Measurements from ENCODE around the gene TBC1D5.
"Not testable (repeated sequence)": the region's sequence is repeated elsewhere in the genome, so short reads cannot be mapped to it uniquely, and the experiment has no call there.

The TBC1D5 gene

DNA sequence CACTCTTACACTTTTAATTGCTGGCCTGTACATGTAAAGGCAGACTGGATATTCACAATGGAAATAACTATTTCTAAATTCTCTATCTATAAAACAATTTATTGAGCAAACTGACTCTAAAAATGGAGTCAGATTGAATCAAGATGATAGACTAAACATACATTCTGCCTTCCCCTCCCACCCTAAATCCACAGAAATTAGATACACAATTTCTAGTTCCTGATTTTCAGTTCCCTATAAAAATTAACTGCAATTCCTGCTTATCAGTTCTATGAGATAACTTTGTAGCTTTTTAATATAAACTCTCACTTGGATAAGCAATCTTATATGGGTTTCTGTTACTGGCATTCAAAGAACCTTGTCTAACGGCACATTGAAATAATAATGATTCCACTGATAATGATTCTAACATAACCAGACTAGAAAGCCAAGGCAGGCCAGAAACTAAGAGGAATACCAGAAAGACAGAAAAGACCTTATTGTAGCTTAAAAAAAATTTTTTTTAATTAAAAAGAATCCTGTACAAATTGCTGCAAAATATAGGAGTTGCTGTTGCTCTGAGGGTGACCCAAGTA is 33.1 kb downstream of the TBC1D5 start:
- TF ChIP-seq TCF4 (CRISPR knock-in tag; IDR thresholded peaks at IDR 0.05; ENCODE audit: borderline replicate concordance), result 0 out of 2 replicates have a peak, but pooled peaks have one; percentile 13
- no peak for TF ChIP-seq GLIS3 (CRISPR knock-in tag; IDR thresholded peaks at IDR 0.05)
- TF ChIP-seq ZFP3 (CRISPR knock-in tag; IDR thresholded peaks at IDR 0.05), result no peak
- TF ChIP-seq, protein P1, sequence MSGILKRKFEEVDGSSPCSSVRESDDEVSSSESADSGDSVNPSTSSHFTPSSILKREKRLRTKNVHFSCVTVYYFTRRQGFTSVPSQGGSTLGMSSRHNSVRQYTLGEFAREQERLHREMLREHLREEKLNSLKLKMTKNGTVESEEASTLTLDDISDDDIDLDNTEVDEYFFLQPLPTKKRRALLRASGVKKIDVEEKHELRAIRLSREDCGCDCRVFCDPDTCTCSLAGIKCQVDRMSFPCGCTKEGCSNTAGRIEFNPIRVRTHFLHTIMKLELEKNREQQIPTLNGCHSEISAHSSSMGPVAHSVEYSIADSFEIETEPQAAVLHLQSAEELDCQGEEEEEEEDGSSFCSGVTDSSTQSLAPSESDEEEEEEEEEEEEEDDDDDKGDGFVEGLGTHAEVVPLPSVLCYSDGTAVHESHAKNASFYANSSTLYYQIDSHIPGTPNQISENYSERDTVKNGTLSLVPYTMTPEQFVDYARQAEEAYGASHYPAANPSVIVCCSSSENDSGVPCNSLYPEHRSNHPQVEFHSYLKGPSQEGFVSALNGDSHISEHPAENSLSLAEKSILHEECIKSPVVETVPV (CRISPR knock-in tag; IDR thresholded peaks at IDR 0.05), result no peak
- ATAC-seq, result no peak

DNA sequence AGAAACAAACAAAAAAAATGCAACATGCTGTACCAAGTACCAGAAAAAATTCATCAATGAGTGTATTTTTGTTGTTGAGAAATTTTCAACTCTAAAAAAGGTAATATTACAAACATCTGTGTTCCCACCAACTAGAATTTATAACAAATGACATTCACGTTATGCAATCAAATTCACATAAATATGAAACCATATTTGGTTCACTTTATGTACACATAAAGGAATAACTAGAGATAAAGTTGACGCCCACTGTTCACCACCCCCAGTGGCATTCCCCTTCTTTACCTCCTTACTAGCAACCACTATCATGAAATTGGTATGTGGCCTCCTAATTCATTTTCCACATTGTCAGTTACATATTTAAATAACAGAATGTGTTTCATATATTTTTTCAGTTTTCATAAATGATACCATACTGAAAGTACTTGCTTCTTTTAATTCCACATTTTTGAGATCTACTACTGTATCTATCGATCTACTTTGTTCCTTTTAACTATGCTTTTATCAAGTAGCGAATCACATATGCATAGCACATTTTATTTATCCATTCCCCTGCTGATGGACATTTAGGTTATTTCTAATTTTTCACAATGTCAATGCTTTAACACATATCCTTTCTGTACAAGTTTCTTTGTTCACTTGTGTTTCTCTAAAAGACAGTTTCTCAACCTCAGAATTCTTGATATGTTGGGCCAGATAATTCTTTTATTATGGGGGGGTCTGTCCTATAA is 34.5 kb downstream of the TBC1D5 start:
- no peak for ATAC-seq
- TF ChIP-seq RARB (CRISPR knock-in tag; IDR thresholded peaks at IDR 0.05), result no peak
- TF ChIP-seq BACH2 (CRISPR knock-in tag; IDR thresholded peaks at IDR 0.05; ENCODE audit: borderline replicate concordance), result no peak
- TF ChIP-seq ZNF8 (CRISPR knock-in tag; IDR thresholded peaks at IDR 0.05), result no peak
- TF ChIP-seq ARNTL (CRISPR knock-in tag; IDR thresholded peaks at IDR 0.05; ENCODE audit: borderline replicate concordance, low read depth), result no peak
- TF ChIP-seq ZNF565 (CRISPR knock-in tag; conservative IDR thresholded peaks at IDR 0.05; ENCODE audit: low read depth), result no peak
- TF ChIP-seq, protein P2, sequence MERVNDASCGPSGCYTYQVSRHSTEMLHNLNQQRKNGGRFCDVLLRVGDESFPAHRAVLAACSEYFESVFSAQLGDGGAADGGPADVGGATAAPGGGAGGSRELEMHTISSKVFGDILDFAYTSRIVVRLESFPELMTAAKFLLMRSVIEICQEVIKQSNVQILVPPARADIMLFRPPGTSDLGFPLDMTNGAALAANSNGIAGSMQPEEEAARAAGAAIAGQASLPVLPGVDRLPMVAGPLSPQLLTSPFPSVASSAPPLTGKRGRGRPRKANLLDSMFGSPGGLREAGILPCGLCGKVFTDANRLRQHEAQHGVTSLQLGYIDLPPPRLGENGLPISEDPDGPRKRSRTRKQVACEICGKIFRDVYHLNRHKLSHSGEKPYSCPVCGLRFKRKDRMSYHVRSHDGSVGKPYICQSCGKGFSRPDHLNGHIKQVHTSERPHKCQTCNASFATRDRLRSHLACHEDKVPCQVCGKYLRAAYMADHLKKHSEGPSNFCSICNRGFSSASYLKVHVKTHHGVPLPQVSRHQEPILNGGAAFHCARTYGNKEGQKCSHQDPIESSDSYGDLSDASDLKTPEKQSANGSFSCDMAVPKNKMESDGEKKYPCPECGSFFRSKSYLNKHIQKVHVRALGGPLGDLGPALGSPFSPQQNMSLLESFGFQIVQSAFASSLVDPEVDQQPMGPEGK (CRISPR knock-in tag; IDR thresholded peaks at IDR 0.05; ENCODE audit: borderline replicate concordance), result no peak
- no peak for TF ChIP-seq TOX (CRISPR knock-in tag; IDR thresholded peaks at IDR 0.05; ENCODE audit: borderline replicate concordance)
- TF ChIP-seq, protein P1 (CRISPR knock-in tag; IDR thresholded peaks at IDR 0.05), result no peak
- TF ChIP-seq ZFP30 (CRISPR knock-in tag; IDR thresholded peaks at IDR 0.05), result no peak
- no peak for TF ChIP-seq CSDC2 (CRISPR knock-in tag; IDR thresholded peaks at IDR 0.05)
- TF ChIP-seq, protein P3, sequence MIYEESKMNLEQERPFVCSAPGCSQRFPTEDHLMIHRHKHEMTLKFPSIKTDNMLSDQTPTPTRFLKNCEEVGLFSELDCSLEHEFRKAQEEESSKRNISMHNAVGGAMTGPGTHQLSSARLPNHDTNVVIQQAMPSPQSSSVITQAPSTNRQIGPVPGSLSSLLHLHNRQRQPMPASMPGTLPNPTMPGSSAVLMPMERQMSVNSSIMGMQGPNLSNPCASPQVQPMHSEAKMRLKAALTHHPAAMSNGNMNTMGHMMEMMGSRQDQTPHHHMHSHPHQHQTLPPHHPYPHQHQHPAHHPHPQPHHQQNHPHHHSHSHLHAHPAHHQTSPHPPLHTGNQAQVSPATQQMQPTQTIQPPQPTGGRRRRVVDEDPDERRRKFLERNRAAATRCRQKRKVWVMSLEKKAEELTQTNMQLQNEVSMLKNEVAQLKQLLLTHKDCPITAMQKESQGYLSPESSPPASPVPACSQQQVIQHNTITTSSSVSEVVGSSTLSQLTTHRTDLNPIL (CRISPR knock-in tag; IDR thresholded peaks at IDR 0.05; ENCODE audit: low read depth), result no peak
- TF ChIP-seq TCF4 (CRISPR knock-in tag; IDR thresholded peaks at IDR 0.05; ENCODE audit: borderline replicate concordance), result no peak
- no peak for TF ChIP-seq ESRRG (CRISPR knock-in tag; IDR thresholded peaks at IDR 0.05)
- TF ChIP-seq ISL1 (CRISPR knock-in tag; IDR thresholded peaks at IDR 0.05), result no peak
- TF ChIP-seq GLIS3 (CRISPR knock-in tag; IDR thresholded peaks at IDR 0.05), result no peak
- no peak for TF ChIP-seq ZFP3 (CRISPR knock-in tag; IDR thresholded peaks at IDR 0.05)
- no peak for TF ChIP-seq SNAI2 (CRISPR knock-in tag; IDR thresholded peaks at IDR 0.05)

DNA sequence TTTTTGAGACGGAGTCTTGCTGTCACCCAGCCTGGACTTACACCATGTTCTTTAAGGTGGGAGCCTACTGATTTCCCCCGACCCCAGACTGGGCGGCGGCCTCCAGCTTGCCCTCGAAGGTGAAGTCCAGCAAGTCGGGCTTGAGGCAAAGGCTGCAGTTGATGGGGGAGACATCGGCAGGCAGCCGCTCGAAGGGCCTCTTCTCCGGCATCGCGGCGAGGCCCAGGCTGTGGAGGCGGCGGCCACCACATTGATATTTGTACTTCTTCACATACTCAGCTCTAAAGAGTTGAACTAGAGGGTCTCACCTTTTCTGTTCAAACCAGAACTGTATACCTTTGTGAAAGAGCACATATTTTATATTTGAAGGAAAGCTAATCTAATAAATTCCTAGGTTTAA is 36.4 kb downstream of the TBC1D5 start:
- ATAC-seq, result not testable (repeated sequence)

DNA sequence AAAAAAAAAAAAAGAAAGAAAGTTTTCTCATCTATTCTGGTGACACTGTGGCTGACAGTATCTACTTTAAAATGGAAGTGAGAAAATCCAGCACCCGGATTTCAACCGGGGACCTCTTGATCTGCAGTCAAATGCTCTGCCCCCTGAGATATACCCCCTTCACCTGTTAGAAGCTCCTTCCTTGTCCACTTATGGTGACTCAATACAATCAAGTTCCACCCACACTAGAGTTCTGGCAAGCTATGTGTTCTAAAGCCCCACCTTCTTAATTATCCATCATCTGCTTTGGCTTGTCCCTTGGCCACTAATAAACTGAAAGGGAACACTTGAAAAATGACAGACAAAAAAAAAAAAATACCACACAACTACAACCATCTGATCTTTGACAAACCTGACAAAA is 42.6 kb downstream of the TBC1D5 start:
- ATAC-seq, result not testable (repeated sequence)

DNA sequence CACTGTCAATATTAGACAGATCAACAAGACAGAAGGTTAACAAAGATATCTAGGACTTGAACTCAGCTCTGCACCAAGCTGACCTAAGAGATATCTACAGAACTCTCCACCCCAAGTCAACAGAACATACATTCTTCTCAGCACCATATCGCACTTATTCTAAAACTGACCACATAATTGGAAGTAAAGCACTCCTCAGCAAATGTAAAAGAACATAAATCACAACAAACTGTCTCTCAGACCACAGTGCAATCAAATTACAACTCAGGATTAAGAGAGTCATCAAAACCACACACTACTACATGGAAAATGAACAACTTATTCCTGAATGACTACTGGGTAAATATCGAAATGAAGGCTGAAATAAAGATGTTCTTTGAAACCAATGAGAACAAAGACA is 46.8 kb downstream of the TBC1D5 start:
- not testable (repeated sequence) for ATAC-seq

DNA sequence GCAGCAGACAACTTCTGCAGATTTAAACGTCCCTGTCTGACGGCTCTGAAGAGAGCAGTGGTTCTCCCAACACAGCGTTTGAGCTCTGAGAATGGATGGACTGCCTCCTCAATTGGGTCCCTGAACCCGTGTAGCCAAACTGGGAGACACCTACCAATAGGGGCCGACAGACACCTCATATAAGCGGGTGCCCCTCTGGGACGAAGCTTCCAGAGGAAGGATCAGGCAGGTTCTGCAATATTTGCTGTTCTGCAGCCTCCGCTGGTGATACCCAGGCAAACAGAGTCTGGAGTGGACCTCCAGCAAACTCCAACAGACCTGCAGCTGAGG is 48.8 kb downstream of the TBC1D5 start:
- not testable (repeated sequence) for ATAC-seq

DNA sequence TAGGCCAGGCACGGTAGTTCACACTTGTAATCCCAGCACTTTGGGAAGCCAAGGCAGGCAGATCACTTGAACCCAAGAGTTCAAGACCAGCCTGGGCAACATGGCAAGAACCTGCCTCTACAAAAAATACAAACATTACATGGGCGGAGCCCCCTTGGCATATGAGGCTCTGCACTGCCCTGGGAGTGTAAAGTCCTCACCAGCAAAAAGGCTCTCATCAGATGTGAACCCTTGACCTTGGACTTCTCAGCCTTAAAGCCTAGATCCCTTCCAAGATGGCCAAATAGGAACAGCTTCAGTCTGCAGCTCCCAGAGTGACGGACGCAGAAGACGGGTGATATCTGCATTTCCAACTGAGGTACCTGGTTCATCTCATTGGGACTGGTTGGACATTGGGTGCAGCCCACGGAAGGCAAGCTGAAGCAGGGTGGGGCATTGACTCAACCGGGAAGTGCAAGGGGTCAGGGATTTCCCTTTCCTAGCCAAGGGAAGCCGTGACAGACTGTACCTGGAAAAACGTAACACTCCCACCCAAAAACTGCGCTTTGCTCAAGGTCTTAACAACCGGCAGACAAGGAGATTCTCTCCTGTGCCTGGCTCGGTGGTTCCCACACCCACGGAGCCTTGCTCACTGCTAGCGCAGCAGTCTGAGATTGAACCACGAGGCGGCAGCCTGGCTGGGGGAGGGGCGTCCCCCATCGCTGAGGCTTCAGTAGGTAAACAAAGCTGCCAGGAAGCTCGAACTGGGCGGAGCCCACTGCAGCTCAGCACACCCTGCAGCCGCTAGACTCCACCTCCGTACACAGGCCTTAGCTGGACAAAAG is 49.4 kb downstream of the TBC1D5 start:
- ATAC-seq, result not testable (repeated sequence)

All from SK-N-SH treated with all-trans-retinoic acid at 6 μM for 48 hours (cell line).